ENCODE measurements around the gene CAPN9.
"Not testable (repeated sequence)": the region's sequence is repeated elsewhere in the genome, so short reads cannot be mapped to it uniquely, and the experiment has no call there.

CAPN9 gene
- 0 to 0.07 reads per million in 2 donors for total RNA-seq

GRCh38 chr1:230747127-230747730 lies at the start of gene CAPN9:
CAPN9 (plus strand) TSS chr1:230747388; CDS start chr1:230747497, 109 bp downstream.
- DNase-seq = no peak

GRCh38 chr1:230698130-230698529 lies 49.1 kb upstream of the CAPN9 start:
- DNase-seq = no peak

DNA sequence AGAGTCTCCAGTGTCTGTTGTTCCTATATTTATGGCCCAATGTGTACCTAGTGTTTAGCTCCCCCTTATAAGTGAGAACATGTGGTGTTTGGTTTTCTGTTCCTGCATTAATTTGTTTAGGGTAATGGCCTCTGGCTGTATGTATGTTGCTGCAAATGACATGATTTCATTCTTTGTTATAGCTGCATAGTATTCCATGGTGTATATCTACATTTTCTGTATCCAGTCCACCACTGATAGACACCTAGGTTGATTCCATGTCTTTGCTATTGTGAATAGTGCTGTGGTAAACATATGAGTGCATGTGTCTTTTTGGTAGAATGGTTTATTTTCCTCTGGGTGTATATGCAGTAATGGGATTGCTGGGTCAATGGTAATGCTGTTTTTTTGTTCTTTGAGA lies 48.2 kb upstream of the CAPN9 start:
- DNase-seq = not testable (repeated sequence)

GRCh38 chr1:230699716-230700115 lies 47.5 kb upstream of the CAPN9 start:
- DNase-seq = no peak

GRCh38 chr1:230700132-230700531 lies 47.1 kb upstream of the CAPN9 start:
- DNase-seq = no peak

GRCh38 chr1:230701434-230701833 lies 45.8 kb upstream of the CAPN9 start:
- no peak for DNase-seq

- no peak for DNase-seq
Measured at GRCh38 chr1:230701895-230702768, 45.1 kb upstream of the CAPN9 start.

GRCh38 chr1:230702934-230703678 lies 44.1 kb upstream of the CAPN9 start:
- DNase-seq = no peak

- no peak for DNase-seq
Measured at GRCh38 chr1:230703679-230704385, 43.4 kb upstream of the CAPN9 start.

GRCh38 chr1:230704830-230705229 lies 42.4 kb upstream of the CAPN9 start:
- DNase-seq = no peak

- DNase-seq = no peak
Measured at GRCh38 chr1:230705289-230706019, 41.7 kb upstream of the CAPN9 start.

DNA sequence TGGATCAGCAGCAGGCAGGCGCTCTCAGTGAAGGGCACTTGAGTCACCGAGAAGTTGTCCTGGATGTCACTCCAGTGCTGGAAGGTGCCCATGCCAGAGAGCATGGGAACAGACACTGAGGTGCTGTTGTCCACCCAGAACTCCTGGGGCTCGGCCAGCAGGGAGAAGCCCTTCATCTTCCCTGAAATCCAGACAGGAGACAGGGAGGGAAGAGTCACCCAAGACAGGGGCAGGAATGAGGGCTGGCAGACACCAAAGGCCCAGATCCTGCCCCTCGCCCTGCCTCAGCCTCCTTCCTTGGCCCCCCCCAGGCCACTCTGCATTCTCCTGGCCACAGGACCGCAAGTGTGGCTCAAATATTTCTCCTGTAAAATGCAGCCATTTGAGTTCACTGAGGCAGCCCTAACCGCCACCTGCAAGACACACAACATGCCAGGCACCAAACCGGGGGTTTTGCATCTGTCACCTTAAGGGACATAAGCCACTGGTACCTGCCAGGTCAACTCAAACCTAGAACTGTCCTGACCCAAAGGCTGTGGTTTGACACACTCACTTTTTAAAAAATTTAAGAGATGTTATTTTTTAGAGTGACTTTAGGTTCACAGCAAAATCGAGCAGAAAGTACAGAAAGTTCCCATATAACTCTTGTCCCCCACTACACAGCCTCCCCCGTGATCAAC lies 41.0 kb upstream of the CAPN9 start:
- no peak for DNase-seq

DNA sequence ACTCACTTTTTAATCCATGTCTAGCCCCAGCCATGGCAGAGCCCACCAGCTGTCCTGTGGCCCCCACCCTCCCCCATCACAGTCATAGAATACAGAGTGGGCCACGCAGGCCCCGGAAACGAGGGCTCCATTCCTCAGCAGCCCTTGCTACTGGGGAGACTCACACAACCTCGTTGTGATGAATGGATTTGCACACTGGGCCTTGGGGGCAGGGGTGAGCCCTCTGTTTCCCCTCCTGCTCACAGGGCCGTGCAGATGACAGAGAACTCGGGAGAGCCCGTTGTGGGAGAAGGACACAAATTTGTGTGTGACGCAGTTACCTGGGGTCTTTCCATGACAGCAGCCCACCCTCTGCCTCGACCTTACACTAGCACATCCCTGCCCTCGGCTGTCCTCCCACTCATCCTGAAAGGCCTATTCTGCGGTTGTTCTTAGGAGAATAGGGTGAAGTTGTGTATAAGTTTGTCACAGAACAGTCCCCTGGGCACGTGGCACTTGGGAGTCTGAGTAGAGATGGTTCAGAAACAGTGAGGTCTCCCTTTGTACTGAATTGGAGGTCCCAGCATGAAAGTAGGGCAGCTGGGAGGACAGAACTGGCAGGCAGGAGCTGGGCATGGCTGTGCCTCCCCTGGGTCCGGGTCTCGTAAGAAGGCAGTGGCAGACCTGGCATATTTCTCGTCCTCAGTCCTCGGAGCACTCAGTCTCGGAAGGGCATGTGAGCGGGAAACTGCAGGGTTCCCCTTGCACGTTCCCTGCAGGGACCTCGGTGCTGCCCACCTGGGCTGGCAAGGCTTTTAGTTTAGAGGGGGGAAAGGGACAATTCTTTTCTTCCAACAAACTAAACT lies 40.1 kb upstream of the CAPN9 start:
- no peak for DNase-seq

GRCh38 chr1:230707732-230708630 lies 39.2 kb upstream of the CAPN9 start:
- no peak for DNase-seq

GRCh38 chr1:230708631-230709580 lies 38.3 kb upstream of the CAPN9 start:
- no peak for DNase-seq

GRCh38 chr1:230709619-230710542 lies 37.3 kb upstream of the CAPN9 start:
- no peak for DNase-seq

DNA sequence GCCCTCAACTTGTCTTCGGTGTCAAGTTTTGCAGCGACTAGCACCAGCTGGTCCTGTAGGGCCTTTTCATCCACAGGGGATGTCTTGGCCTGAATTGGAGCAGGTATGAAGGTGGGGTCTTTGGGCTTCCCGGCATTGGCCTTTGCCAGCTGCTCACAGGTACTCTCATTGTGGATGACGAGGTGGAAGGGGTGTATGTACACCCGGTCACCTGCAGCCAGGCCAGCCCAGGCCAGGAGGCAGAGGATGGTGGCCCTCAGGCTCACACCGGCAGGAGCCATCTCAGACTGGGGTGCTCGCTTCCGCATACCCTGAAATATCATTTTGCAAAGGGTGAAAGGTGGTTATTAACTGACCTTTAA lies 36.7 kb upstream of the CAPN9 start:
- no peak for DNase-seq

Data from T-helper 2 cell (primary cell).